ENCODE results near the gene PPP4C. TPM values are rescaled to one million over a fixed set of nuclear protein-coding genes. Genes with fewer than 3 reads are reported as not detected.

Gene PPP4C
- total and polyA plus RNA-seq, 2 of the 8 experiments (the other 6 are each of a cell fraction or from before 2014, with no cell fraction given), result 148 to 298 TPM

DNA sequence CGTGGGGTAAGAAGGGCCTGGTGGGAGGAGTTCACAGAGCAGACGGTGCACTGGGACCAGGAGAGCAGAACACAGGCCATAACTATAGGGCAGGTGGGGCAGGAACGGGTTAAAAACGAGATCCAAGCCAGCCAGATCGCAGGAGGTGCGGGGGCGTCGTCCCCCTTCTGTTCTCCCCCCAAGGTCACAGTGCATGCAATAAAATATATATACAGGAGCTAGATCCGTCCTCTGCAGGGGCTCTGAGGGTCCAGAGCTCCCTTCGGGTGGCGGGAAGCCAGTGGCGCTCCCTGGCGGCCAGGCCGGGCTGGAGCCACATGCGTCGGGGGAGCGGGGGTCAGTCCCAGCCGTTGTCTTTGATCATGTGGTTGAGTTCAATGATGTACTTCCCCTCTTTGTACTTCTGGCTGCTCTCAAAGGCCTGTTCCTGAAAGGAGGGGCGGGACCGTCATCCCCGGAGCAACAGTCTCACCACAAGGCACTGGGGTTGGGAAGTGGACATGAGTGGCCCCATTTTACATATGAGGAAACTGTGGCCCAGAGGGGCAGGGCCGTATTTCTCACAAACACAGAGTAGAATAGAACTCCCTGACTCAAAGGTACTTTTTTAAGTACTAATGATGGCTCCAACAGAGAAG is 16.7 kb downstream of the PPP4C start (continued):
- TF ChIP-seq ASH2L (IDR thresholded peaks at IDR 0.05; ENCODE audit: low read length) (no peak), RXRA (IDR thresholded peaks at IDR 0.05; ENCODE audit: insufficient read depth, low read depth, low read length) (no peak), JUND (IDR thresholded peaks at IDR 0.05; ENCODE audit: low read length) (no peak), POLR2AphosphoS5 (IDR thresholded peaks at IDR 0.05; ENCODE audit: low read depth, low read length) (peak; percentile 58; the same call in 1 of the 2 replicates), KDM4A (IDR thresholded peaks at IDR 0.05; ENCODE audit: low read depth, low read length, severe bottlenecking) (no peak), GTF2F1 (IDR thresholded peaks at IDR 0.05; ENCODE audit: borderline replicate concordance, low read depth, low read length) (no peak; the same call in 1 of the 2 replicates), CBX8 (IDR thresholded peaks at IDR 0.05; ENCODE audit: borderline replicate concordance, low read depth, low read length) (no peak), RAD21 (IDR thresholded peaks at IDR 0.05 in 1 of 2, conservative IDR thresholded peaks at IDR 0.05 in 1 of 2; ENCODE audit: low read depth in 2 of 2, low read length in 2 of 2) (peak; percentile 40 to 56; a peak in 3 of 4 replicates), BRCA1 (IDR thresholded peaks at IDR 0.05; ENCODE audit: low read depth, low read length) (no peak), CREB1 (IDR thresholded peaks at IDR 0.05) (peak; percentile 70), BCL11A (IDR thresholded peaks at IDR 0.05; ENCODE audit: low read depth in 2 of 2, low read length in 2 of 2) (no peak), SIX5 (IDR thresholded peaks at IDR 0.05; ENCODE audit: low read depth, low read length) (no peak), YY1 (IDR thresholded peaks at IDR 0.05; ENCODE audit: low read depth, low read length) (peak; percentile 53; the same call in 1 of the 2 replicates), SUZ12 (IDR thresholded peaks at IDR 0.05; ENCODE audit: low read length) (no peak), NRF1 (IDR thresholded peaks at IDR 0.05; ENCODE audit: low read depth, low read length) (no peak), PHF8 (conservative IDR thresholded peaks at IDR 0.05; ENCODE audit: low read depth, low read length) (no peak), SP4 (IDR thresholded peaks at IDR 0.05; ENCODE audit: low read length) (no peak), BACH1 (IDR thresholded peaks at IDR 0.05; ENCODE audit: low read length) (no peak), GABPA (IDR thresholded peaks at IDR 0.05; ENCODE audit: borderline replicate concordance, insufficient read depth, low read length) (no peak), RNF2 (IDR thresholded peaks at IDR 0.05; ENCODE audit: borderline replicate concordance, low read depth, low read length, missing control alignments, poor library complexity, severe bottlenecking) (no peak)
- TF ChIP-seq, protein P1, sequence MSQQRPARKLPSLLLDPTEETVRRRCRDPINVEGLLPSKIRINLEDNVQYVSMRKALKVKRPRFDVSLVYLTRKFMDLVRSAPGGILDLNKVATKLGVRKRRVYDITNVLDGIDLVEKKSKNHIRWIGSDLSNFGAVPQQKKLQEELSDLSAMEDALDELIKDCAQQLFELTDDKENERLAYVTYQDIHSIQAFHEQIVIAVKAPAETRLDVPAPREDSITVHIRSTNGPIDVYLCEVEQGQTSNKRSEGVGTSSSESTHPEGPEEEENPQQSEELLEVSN (IDR thresholded peaks at IDR 0.05), result peak; percentile 85
- TF ChIP-seq, protein P2, sequence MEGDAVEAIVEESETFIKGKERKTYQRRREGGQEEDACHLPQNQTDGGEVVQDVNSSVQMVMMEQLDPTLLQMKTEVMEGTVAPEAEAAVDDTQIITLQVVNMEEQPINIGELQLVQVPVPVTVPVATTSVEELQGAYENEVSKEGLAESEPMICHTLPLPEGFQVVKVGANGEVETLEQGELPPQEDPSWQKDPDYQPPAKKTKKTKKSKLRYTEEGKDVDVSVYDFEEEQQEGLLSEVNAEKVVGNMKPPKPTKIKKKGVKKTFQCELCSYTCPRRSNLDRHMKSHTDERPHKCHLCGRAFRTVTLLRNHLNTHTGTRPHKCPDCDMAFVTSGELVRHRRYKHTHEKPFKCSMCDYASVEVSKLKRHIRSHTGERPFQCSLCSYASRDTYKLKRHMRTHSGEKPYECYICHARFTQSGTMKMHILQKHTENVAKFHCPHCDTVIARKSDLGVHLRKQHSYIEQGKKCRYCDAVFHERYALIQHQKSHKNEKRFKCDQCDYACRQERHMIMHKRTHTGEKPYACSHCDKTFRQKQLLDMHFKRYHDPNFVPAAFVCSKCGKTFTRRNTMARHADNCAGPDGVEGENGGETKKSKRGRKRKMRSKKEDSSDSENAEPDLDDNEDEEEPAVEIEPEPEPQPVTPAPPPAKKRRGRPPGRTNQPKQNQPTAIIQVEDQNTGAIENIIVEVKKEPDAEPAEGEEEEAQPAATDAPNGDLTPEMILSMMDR (IDR thresholded peaks at IDR 0.05; ENCODE audit: control extremely low read depth in 1 of 3, insufficient read depth in 1 of 3, low read depth in 1 of 3, low read length in 3 of 3), result peak; percentile 76 to 96 (median 90)
